SK-N-SH treated with all-trans-retinoic acid at 6 μM for 48 hours (cell line): ENCODE measurements around the gene GNG14.

ENCODE experiments used
- ATAC-seq: fragments of 200-7000 bp; cut with Tn5 transposase; 3 replicates; pipeline ENCODE4 v1.9.1; 2020; ENCODE audit warnings: mild to moderate bottlenecking, moderate library complexity
- ARNTL ChIP-seq: fragments of 450-650 bp; formaldehyde crosslinking; IDR thresholded peaks from 2 replicates; pipeline ENCODE4 v1.5.0; 2020; ENCODE audit warnings: low read depth, mild to moderate bottlenecking, moderate library complexity, borderline replicate concordance
- CREB5 ChIP-seq: fragments of 250-450 bp; sonication (Bioruptor Pico); IDR thresholded peaks from 2 replicates; pipeline ENCODE4 v1.5.1; 2020; ENCODE audit warnings: low read depth, mild to moderate bottlenecking, moderate library complexity
- CSDC2 ChIP-seq: fragments of 250-450 bp; sonication (Bioruptor Pico); IDR thresholded peaks from 2 replicates; pipeline ENCODE4 v1.5.0; 2020; ENCODE audit warnings: mild to moderate bottlenecking, moderate library complexity
- CSRNP3 ChIP-seq: fragments of 250-450 bp; sonication (Bioruptor Pico); IDR thresholded peaks from 2 replicates; pipeline ENCODE4 v1.5.1; 2021; ENCODE audit warnings: mild to moderate bottlenecking, moderate library complexity
- ESRRG ChIP-seq: fragments of 250-450 bp; sonication (Bioruptor Pico); IDR thresholded peaks from 2 replicates; pipeline ENCODE4 v1.6.1; 2021; ENCODE audit warnings: mild to moderate bottlenecking
- GLIS3 ChIP-seq: fragments of 250-450 bp; sonication (Bioruptor Pico); IDR thresholded peaks from 2 replicates; pipeline ENCODE4 v1.5.0; 2020; ENCODE audit warnings: mild to moderate bottlenecking, moderate library complexity
- ISL1 ChIP-seq: fragments of 250-450 bp; sonication (Bioruptor Pico); IDR thresholded peaks from 2 replicates; pipeline ENCODE4 v2.1.2; 2022; ENCODE audit warnings: mild to moderate bottlenecking, moderate library complexity
- OSR1 ChIP-seq: fragments of 250-450 bp; sonication (Bioruptor Pico); IDR thresholded peaks from 2 replicates; pipeline ENCODE4 v1.8.0; 2022; ENCODE audit warnings: moderate library complexity, mild to moderate bottlenecking, inconsistent platforms
- PATZ1 ChIP-seq: fragments of 250-450 bp; sonication (Bioruptor Pico); IDR thresholded peaks from 2 replicates; pipeline ENCODE4 v1.8.0; 2020; ENCODE audit warnings: mild to moderate bottlenecking, moderate library complexity, borderline replicate concordance
- POU6F1 ChIP-seq: fragments of 250-450 bp; sonication (Bioruptor Pico); IDR thresholded peaks from 2 replicates; pipeline ENCODE4 v1.8.0; 2021; ENCODE audit warnings: low read depth, mild to moderate bottlenecking, moderate library complexity, borderline replicate concordance
- RARB ChIP-seq: fragments of 250-450 bp; sonication (Bioruptor Pico); IDR thresholded peaks from 2 replicates; pipeline ENCODE4 v1.8.0; 2021; ENCODE audit warnings: mild to moderate bottlenecking, moderate library complexity
- SNAI2 ChIP-seq: fragments of 250-450 bp; sonication (Bioruptor Pico); IDR thresholded peaks from 2 replicates; pipeline ENCODE4 v1.5.0; 2020; ENCODE audit warnings: mild to moderate bottlenecking, moderate library complexity
- TCF4 ChIP-seq: fragments of 250-450 bp; sonication (Bioruptor Pico); IDR thresholded peaks from 2 replicates; pipeline ENCODE4 v1.8.0; 2021; ENCODE audit warnings: mild to moderate bottlenecking, moderate library complexity, borderline replicate concordance
- TOX ChIP-seq: fragments of 250-450 bp; sonication (Bioruptor Pico); IDR thresholded peaks from 2 replicates; pipeline ENCODE4 v1.8.0; 2021; ENCODE audit warnings: mild to moderate bottlenecking, moderate library complexity, borderline replicate concordance
- ZC3H10 ChIP-seq: fragments of 250-450 bp; sonication (Bioruptor Pico); IDR thresholded peaks from 2 replicates; pipeline ENCODE4 v1.5.1; 2021; ENCODE audit warnings: mild to moderate bottlenecking, moderate library complexity
- ZFP3 ChIP-seq: fragments of 250-450 bp; sonication (Bioruptor Pico); IDR thresholded peaks from 2 replicates; pipeline ENCODE4 v1.5.0; 2020; ENCODE audit warnings: mild to moderate bottlenecking, moderate library complexity
- ZFP30 ChIP-seq: fragments of 450-650 bp; formaldehyde crosslinking; IDR thresholded peaks from 2 replicates; pipeline ENCODE4 v1.5.0; 2022; ENCODE audit warnings: mild to moderate bottlenecking, moderate library complexity
- ZNF565 ChIP-seq: fragments of 450-650 bp; formaldehyde crosslinking; conservative IDR thresholded peaks from 2 replicates; pipeline ENCODE4 v1.5.0; 2020; ENCODE audit warnings: low read depth, mild to moderate bottlenecking, moderate library complexity
- ZNF70 ChIP-seq: fragments of 450-650 bp; formaldehyde crosslinking; IDR thresholded peaks from 2 replicates; pipeline ENCODE4 v1.5.0; 2020; ENCODE audit warnings: mild to moderate bottlenecking, moderate library complexity
- ZNF8 ChIP-seq: fragments of 450-650 bp; formaldehyde crosslinking; IDR thresholded peaks from 2 replicates; pipeline ENCODE4 v1.5.0; 2020; ENCODE audit warnings: mild to moderate bottlenecking, moderate library complexity

The GNG14 gene

GRCh38 chr19:12681074-12681987 lies 6.5 kb upstream of the GNG14 start, which contains the start of gene DHPS (continued):
- TF ChIP-seq CSRNP3 (CRISPR knock-in tag) (no peak), OSR1 (no peak), ZFP3 (CRISPR knock-in tag) (peak; percentile 68; the same call in 1 of the 2 replicates), ARNTL (no peak), TCF4 (CRISPR knock-in tag) (no peak), GLIS3 (0 out of 2 replicates have a peak, but pooled peaks have one; percentile 73), ZNF70 (CRISPR knock-in tag) (0 out of 2 replicates have a peak, but pooled peaks have one; percentile 7)

- TF ChIP-seq ZNF8 (CRISPR knock-in tag) (no peak), CSDC2 (CRISPR knock-in tag) (no peak), ZNF70 (CRISPR knock-in tag) (no peak), CSRNP3 (CRISPR knock-in tag) (no peak), ZC3H10 (CRISPR knock-in tag) (no peak), ZNF565 (CRISPR knock-in tag) (no peak), ARNTL (no peak), ZFP30 (CRISPR knock-in tag) (no peak), GLIS3 (no peak)
- no peak for ATAC-seq
These were observed 2.0 kb upstream of the GNG14 start for GRCh38 chr19:12685831-12686230.

- ATAC-seq: no peak
- TF ChIP-seq CSRNP3 (CRISPR knock-in tag) (no peak), POU6F1 (CRISPR knock-in tag) (no peak), ISL1 (no peak)
These were observed 1.2 kb downstream of the GNG14 start for GRCh38 chr19:12689012-12689411.

- no peak for ATAC-seq
- TF ChIP-seq CREB5 (CRISPR knock-in tag) (no peak), CSDC2 (CRISPR knock-in tag) (no peak), POU6F1 (CRISPR knock-in tag) (no peak), GLIS3 (no peak), ZNF8 (CRISPR knock-in tag) (no peak), ZC3H10 (CRISPR knock-in tag) (no peak), ZNF565 (CRISPR knock-in tag) (no peak), ZFP30 (CRISPR knock-in tag) (no peak), ESRRG (CRISPR knock-in tag) (no peak), ARNTL (no peak), ISL1 (no peak), SNAI2 (no peak), TOX (CRISPR knock-in tag) (no peak), OSR1 (no peak), CSRNP3 (CRISPR knock-in tag) (no peak), RARB (CRISPR knock-in tag) (no peak), PATZ1 (CRISPR knock-in tag) (no peak)
These were observed 1.9 kb downstream of the GNG14 start for GRCh38 chr19:12689581-12690216.
